CD4-positive, alpha-beta T cell (primary cell): ENCODE results near the gene IGF2R. TPM values are rescaled to one million over a fixed set of nuclear protein-coding genes. Genes with fewer than 3 reads are reported as not detected.

Source experiments
- ATAC-seq: fragments of 200-7000 bp; cut with Tn5 transposase; one replicate; pipeline ENCODE4 v1.10.0; 2022; ENCODE audit warnings: mild to moderate bottlenecking; ENCODE audit not compliant: poor library complexity
- CTCF ChIA-PET: fragments of 350-600 bp; sonication (Branson Sonifier 250); formaldehyde crosslinking; loops from one replicate; lab custom pipeline; 2021; ENCODE audit warnings: antibody characterized with exemption, inconsistent platforms; lab: Charles Lee
- POLR2A ChIA-PET: fragments of 350-600 bp; sonication (Branson Sonifier 250); formaldehyde crosslinking; loops from one replicate; lab custom pipeline; 2021; ENCODE audit warnings: antibody characterized with exemption, inconsistent platforms; lab: Charles Lee
- DNase-seq, 14 experiments: peaks; one replicate each; pipeline ENCODE4 v3.0.0-alpha.2; 2013 to 2020; ENCODE audit warnings: mixed read lengths in 2 of 14
- H3K27ac ChIP-seq, 2 donors: one replicate each; pipeline versions ENCODE4 v1.5.1 to v1.7.0; 2013; ENCODE audit warnings: low read length in 2 of 2, low read depth in 1 of 2, mild to moderate bottlenecking in 1 of 2
- H3K27me3 ChIP-seq, 2 experiments: 1 replicate in 1 of 2; 2 replicates in 1 of 2; pipeline versions ENCODE4 v1.6.1 to v1.7.0; 2013; ENCODE audit warnings: low read length in 2 of 2, control low read depth in 1 of 2, mild to moderate bottlenecking in 1 of 2, moderate library complexity in 1 of 2; ENCODE audit not compliant: insufficient read depth in 2 of 2, control insufficient read depth in 1 of 2
- H3K36me3 ChIP-seq: one replicate; pipeline ENCODE4 v1.6.1; 2013; ENCODE audit warnings: low read length, control low read depth; ENCODE audit not compliant: insufficient read depth
- H3K4me1 ChIP-seq: one replicate; pipeline ENCODE4 v1.6.1; 2013; ENCODE audit warnings: low read length, control low read depth; ENCODE audit not compliant: insufficient read depth
- H3K4me3 ChIP-seq: one replicate; pipeline ENCODE4 v1.5.1; 2013; ENCODE audit warnings: mild to moderate bottlenecking, low read length, moderate library complexity
- H3K9me3 ChIP-seq, 2 experiments: 1 replicate in 1 of 2; 2 replicates in 1 of 2; pipeline versions ENCODE4 v1.6.1 to v1.7.0; 2013; ENCODE audit warnings: low read length in 2 of 2, mild to moderate bottlenecking in 2 of 2, control low read depth in 1 of 2, moderate library complexity in 1 of 2; ENCODE audit not compliant: control insufficient read depth in 1 of 2, insufficient read depth in 1 of 2
- H3K27ac Mint-ChIP-seq: one replicate; pipeline ENCODE4 v1.8.0; 2020; ENCODE audit warnings: mixed read lengths
- H3K27me3 Mint-ChIP-seq: one replicate; pipeline ENCODE4 v1.8.0; 2021; ENCODE audit warnings: mixed read lengths
- H3K36me3 Mint-ChIP-seq: one replicate; pipeline ENCODE4 v1.8.0; 2021; ENCODE audit warnings: low read depth, mixed read lengths
- H3K4me1 Mint-ChIP-seq: one replicate; pipeline ENCODE4 v1.8.0; 2021; ENCODE audit warnings: low read depth, mixed read lengths
- H3K4me3 Mint-ChIP-seq: one replicate; pipeline ENCODE4 v1.8.0; 2020; ENCODE audit warnings: mild to moderate bottlenecking, mixed read lengths
- H3K9me3 Mint-ChIP-seq: one replicate; pipeline ENCODE4 v1.8.0; 2020; ENCODE audit warnings: mixed read lengths
- CTCF ChIP-seq: fragments of 200-600 bp; IDR thresholded peaks from one replicate; pipeline ENCODE4 v1.8.0; 2022; ENCODE audit warnings: antibody characterized with exemption, mild to moderate bottlenecking
- intact Hi-C, 2 experiments: fragments of 100-400 bp; cut with DNase I in 1 of 2; cut with micrococcal nuclease in 1 of 2; formaldehyde crosslinking; loops; one replicate each; pipeline versions ENCODE4 v1.15.1 to v1.9.0; 2023 to 2025; cut with DNase I, micrococcal nuclease
- total RNA-seq, 174 experiments: library from RNA in 2 of 174; stranded (reverse) in 2 of 174; gene quantifications; one replicate each; pipeline ENCODE4 v1.2.3 and lab custom pipeline; 2021 to 2026

Gene IGF2R
- total RNA-seq, 2 experiments from 2014 or later = 43.8 to 46.7 TPM

GRCh38 chr6:160127270-160128124 is 158.6 kb downstream of the IGF2R start:
- Histone ChIP-seq H3K27me3 (no peaks in the 10 kb centered on the region), H3K4me1 (no peaks in the 10 kb centered on the region), H3K4me3 (no peak overlapping the region), H3K27ac (no peak overlapping the region), H3K36me3 (no peaks in the 10 kb centered on the region), H3K9me3 (no peaks in the 10 kb centered on the region)
- no peak for TF ChIP-seq CTCF
- Mint-ChIP-seq H3K27me3 (no peaks in the 10 kb centered on the region), H3K4me1 (no peaks in the 10 kb centered on the region), H3K27ac (no peak overlapping the region), H3K9me3 (no peaks in the 10 kb centered on the region), H3K36me3 (no peaks in the 10 kb centered on the region), H3K4me3 (no peak overlapping the region)
- CTCF ChIA-PET = interaction anchor here (0.8 kb wide), 1 partner anchor 11 kb away, joined by 4 read pairs; no protein-coding TSS in a partner anchor
- intact Hi-C loops = no loop called here
- POLR2A ChIA-PET = no interaction called here
- ATAC-seq (no peak), DNase-seq (no peak)

GRCh38 chr6:160128125-160128683 is 159.3 kb downstream of the IGF2R start:
- CTCF ChIA-PET = interaction anchor here (0.8 kb wide), 1 partner anchor 10 kb away, joined by 4 read pairs; no protein-coding TSS in a partner anchor
- ATAC-seq (no peak), DNase-seq (no peak)
- no peak overlapping the region for H3K4me3 Mint-ChIP-seq
- H3K27me3 Mint-ChIP-seq = no peaks in the 10 kb centered on the region
- H3K27ac Mint-ChIP-seq = no peak overlapping the region
- no peaks in the 10 kb centered on the region for H3K36me3 Mint-ChIP-seq
- no peak for TF ChIP-seq CTCF
- POLR2A ChIA-PET = interaction anchor here (0.7 kb wide), 1 partner anchor 405 kb away, joined by 3 read pairs; no protein-coding TSS in a partner anchor
- Histone ChIP-seq H3K27me3 (no peaks in the 10 kb centered on the region), H3K9me3 (no peaks in the 10 kb centered on the region), H3K27ac (no peak overlapping the region), H3K36me3 (no peaks in the 10 kb centered on the region), H3K4me1 (no peaks in the 10 kb centered on the region), H3K4me3 (no peak overlapping the region)
- intact Hi-C loops = no loop called here
- no peaks in the 10 kb centered on the region for H3K4me1 Mint-ChIP-seq
- no peaks in the 10 kb centered on the region for H3K9me3 Mint-ChIP-seq

- Mint-ChIP-seq H3K27ac (no peak overlapping the region), H3K27me3 (no peaks in the 10 kb centered on the region)
- no peaks in the 10 kb centered on the region for H3K27me3 ChIP-seq
These were observed 160.1 kb downstream of the IGF2R start for GRCh38 chr6:160128879-160129516.

More at GRCh38 chr6:160128879-160129516, 160.1 kb downstream of the IGF2R start:
- ATAC-seq = no peak
- Mint-ChIP-seq H3K36me3 (no peaks in the 10 kb centered on the region), H3K4me1 (no peaks in the 10 kb centered on the region), H3K4me3 (no peak overlapping the region), H3K9me3 (no peaks in the 10 kb centered on the region)
- no peak overlapping the region for H3K4me3 ChIP-seq
- ChIA-PET CTCF (no interaction called here), POLR2A (interaction anchor here (0.7 kb wide), 1 partner anchor 405 kb away, joined by 3 read pairs; no protein-coding TSS in a partner anchor)
- no peak overlapping the region for H3K27ac ChIP-seq
- TF ChIP-seq CTCF = no peak
- H3K9me3 ChIP-seq = peaks cover 0 to 6% of the 10 kb centered on the region in 2 experiments
- intact Hi-C loops = no loop called here
- H3K36me3 ChIP-seq = no peaks in the 10 kb centered on the region
- no peaks in the 10 kb centered on the region for H3K4me1 ChIP-seq
- DNase-seq = no peak
